Gastroesophageal sphincter (tissue), 4 donors: ENCODE measurements around the gene RBM25. TPM values are rescaled to one million over a fixed set of nuclear protein-coding genes. Genes with fewer than 3 reads are reported as not detected.

Experiments
- ATAC-seq: fragments of 150-250 bp; one replicate; pipeline ENCODE4 v1.9.1; 2016; ENCODE audit warnings: mild to moderate bottlenecking, moderate library complexity
- H3K27ac ChIP-seq, 4 donors: fragments of 200-600 bp; sonication (generic) in 3 of 4; 1 replicate in 3 of 4; 2 replicates in 1 of 4; pipeline ENCODE4 v1.5.1; 2016 to 2019
- H3K27me3 ChIP-seq: fragments of 200-600 bp; sonication (generic); one replicate; pipeline ENCODE4 v1.5.1; 2019
- H3K36me3 ChIP-seq, 2 donors: fragments of 200-600 bp; sonication (generic); one replicate each; pipeline ENCODE4 v1.5.1; 2019; ENCODE audit warnings: control low read depth in 1 of 2
- H3K4me1 ChIP-seq, 3 donors: fragments of 200-600 bp; sonication (generic); 1 replicate in 2 of 3; 2 replicates in 1 of 3; pipeline ENCODE4 v1.5.1; 2016 to 2019; ENCODE audit warnings: control low read depth in 2 of 3
- H3K4me3 ChIP-seq, 2 donors: fragments of 200-600 bp; sonication (generic); one replicate each; pipeline ENCODE4 v1.5.1; 2019; ENCODE audit warnings: mild to moderate bottlenecking in 1 of 2, moderate library complexity in 1 of 2
- H3K9me3 ChIP-seq, 3 donors: fragments of 200-600 bp; sonication (generic); one replicate each; pipeline ENCODE4 v1.5.1; 2017 to 2019; ENCODE audit warnings: control low read depth in 2 of 3
- EP300 ChIP-seq: sonication (generic); formaldehyde crosslinking; IDR thresholded peaks from one replicate; pipeline ENCODE4 v1.6.1; 2017; ENCODE audit warnings: antibody characterized with exemption, mild to moderate bottlenecking
- POLR2A ChIP-seq, 2 donors: fragments of 450-650 bp; IDR thresholded peaks; one replicate each; pipeline ENCODE4 v1.6.1; 2017; ENCODE audit warnings: antibody characterized with exemption in 2 of 2, mild to moderate bottlenecking in 2 of 2, moderate library complexity in 1 of 2
- POLR2AphosphoS5 ChIP-seq: sonication (generic); formaldehyde crosslinking; IDR thresholded peaks from one replicate; pipeline ENCODE4 v1.6.1; 2017; ENCODE audit warnings: antibody characterized with exemption
- WGBS, 2 donors: methylation state at CpG; one replicate each; pipeline ENCODE4 v1.1.5; 2018; ENCODE audit warnings: low coverage in 1 of 2; 5-methylcytosine and 5-hydroxymethylcytosine counted together
- total RNA-seq, 4 donors: library from RNA; depleted of rRNA; stranded (reverse); fragments of >200 nt; gene quantifications; one replicate each; pipeline ENCODE4 v1.1.0, GENCODE V29; 2016
- TF ChIP-seq, protein P1 (sequence below), 4 experiments: fragments of 200-600 bp in 2 of 4; fragments of 450-650 bp in 2 of 4; sonication (generic) in 1 of 4; IDR thresholded peaks; one replicate each; pipeline ENCODE4 v1.5.1; 2017 to 2019; ENCODE audit warnings: antibody characterized with exemption in 4 of 4, mild to moderate bottlenecking in 2 of 4, moderate library complexity in 2 of 4

Gene RBM25
- total RNA-seq, 4 donors from 2014 or later: 18.2 to 83.9 (median 41.9) TPM

DNA sequence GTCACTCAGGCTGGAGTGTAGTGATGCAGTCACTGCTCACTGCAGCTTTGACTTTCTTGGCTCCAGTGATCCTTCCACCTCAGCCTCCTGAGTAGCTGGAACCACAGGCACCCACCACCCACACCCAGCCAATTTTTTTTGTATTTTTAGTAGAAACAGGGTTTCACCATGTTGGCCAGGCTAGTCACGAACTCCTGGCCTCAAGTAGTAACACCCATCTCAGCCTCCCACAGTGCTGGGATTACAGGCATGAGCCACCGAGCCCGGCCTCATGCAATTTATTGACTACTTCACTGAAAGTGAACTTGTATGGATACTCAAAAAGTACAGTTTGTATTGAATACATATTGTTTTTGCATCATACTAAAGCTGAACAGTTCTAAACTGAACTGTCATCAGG, 87.0 kb downstream of the RBM25 start:
- Histone ChIP-seq H3K27ac (no peak overlapping the region), H3K27me3 (no peaks in the 10 kb centered on the region), H3K4me1 (peaks cover 0 to 41% (median 0%) of the 10 kb centered on the region in 3 donors), H3K4me3 (no peak overlapping the region), H3K36me3 (peaks cover 0 to 27% of the 10 kb centered on the region in 2 donors), H3K9me3 (no peaks in the 10 kb centered on the region)
- 89 to 90% methylated on average over 2 to 3 of the region's 3 CpGs for WGBS, 2 donors
- TF ChIP-seq EP300: no peak
- TF ChIP-seq, protein P1, sequence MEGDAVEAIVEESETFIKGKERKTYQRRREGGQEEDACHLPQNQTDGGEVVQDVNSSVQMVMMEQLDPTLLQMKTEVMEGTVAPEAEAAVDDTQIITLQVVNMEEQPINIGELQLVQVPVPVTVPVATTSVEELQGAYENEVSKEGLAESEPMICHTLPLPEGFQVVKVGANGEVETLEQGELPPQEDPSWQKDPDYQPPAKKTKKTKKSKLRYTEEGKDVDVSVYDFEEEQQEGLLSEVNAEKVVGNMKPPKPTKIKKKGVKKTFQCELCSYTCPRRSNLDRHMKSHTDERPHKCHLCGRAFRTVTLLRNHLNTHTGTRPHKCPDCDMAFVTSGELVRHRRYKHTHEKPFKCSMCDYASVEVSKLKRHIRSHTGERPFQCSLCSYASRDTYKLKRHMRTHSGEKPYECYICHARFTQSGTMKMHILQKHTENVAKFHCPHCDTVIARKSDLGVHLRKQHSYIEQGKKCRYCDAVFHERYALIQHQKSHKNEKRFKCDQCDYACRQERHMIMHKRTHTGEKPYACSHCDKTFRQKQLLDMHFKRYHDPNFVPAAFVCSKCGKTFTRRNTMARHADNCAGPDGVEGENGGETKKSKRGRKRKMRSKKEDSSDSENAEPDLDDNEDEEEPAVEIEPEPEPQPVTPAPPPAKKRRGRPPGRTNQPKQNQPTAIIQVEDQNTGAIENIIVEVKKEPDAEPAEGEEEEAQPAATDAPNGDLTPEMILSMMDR (IDR thresholded peaks at IDR 0.05): no peak
- TF ChIP-seq POLR2A (IDR thresholded peaks at IDR 0.05): no peak
- TF ChIP-seq POLR2AphosphoS5: no peak
- no peak for ATAC-seq

DNA sequence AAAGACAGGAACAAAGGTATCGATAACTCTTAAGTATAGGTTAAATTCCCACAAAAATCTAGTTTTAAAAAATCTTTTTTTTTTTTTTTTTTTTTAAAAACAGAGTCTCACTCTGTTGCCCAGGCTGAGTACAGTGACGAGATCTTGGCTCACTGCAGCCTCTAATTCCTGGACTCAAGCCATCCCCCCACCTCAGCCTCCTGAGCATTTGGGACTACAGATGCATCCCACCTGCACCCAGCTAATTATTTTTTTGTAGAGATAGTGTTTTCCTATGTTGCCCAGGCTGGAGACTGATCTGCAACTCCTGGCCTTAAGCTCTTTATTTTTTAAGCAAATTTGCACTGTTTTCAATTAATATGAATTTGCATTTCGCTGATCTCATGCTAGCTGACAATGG, 87.8 kb downstream of the RBM25 start:
- WGBS, 2 donors: 75 to 89% methylated on average over 3 of the region's 3 CpGs
- Histone ChIP-seq H3K4me1 (peaks cover 0 to 41% (median 0%) of the 10 kb centered on the region in 3 donors), H3K36me3 (peaks cover 0 to 34% of the 10 kb centered on the region in 2 donors), H3K27ac (no peak overlapping the region), H3K9me3 (no peaks in the 10 kb centered on the region), H3K4me3 (no peak overlapping the region), H3K27me3 (no peaks in the 10 kb centered on the region)
- no peak for ATAC-seq
- TF ChIP-seq EP300 (no peak), POLR2AphosphoS5 (no peak), POLR2A (IDR thresholded peaks at IDR 0.05) (no peak)
- TF ChIP-seq, protein P1 (IDR thresholded peaks at IDR 0.05): no peak

DNA sequence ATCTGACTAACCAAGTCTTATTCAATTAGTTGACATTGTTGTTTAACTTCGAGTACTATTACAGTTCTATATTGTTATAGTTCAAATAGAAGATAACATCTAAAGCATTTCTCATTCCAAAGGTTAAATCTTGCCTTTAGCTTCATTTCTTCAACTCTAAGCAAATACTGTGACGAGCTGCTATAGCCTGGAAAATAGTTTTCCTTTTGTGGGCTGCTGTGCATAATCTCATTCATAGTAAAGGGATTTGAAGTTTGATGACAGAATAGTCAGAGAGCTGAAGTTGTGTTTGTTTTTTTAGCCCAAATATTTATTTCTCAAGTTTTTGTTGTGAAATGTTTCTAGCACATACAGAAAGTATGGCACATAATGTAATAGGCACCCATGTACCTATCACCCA, 91.4 kb downstream of the RBM25 start:
- no peak overlapping the region for H3K27ac ChIP-seq
- WGBS, 2 donors: 87 to 92% methylated on average over 2 of the region's 2 CpGs
- peaks cover 0 to 61% of the 10 kb centered on the region in 2 donors for H3K36me3 ChIP-seq
- H3K4me3 ChIP-seq: no peak overlapping the region
- TF ChIP-seq POLR2AphosphoS5 (no peak), EP300 (no peak), POLR2A (IDR thresholded peaks at IDR 0.05) (no peak)
- TF ChIP-seq, protein P1 (IDR thresholded peaks at IDR 0.05): no peak
- H3K27me3 ChIP-seq: no peaks in the 10 kb centered on the region
- no peaks in the 10 kb centered on the region for H3K9me3 ChIP-seq
- ATAC-seq: no peak
- peaks cover 0 to 24% (median 0%) of the 10 kb centered on the region in 3 donors for H3K4me1 ChIP-seq

DNA sequence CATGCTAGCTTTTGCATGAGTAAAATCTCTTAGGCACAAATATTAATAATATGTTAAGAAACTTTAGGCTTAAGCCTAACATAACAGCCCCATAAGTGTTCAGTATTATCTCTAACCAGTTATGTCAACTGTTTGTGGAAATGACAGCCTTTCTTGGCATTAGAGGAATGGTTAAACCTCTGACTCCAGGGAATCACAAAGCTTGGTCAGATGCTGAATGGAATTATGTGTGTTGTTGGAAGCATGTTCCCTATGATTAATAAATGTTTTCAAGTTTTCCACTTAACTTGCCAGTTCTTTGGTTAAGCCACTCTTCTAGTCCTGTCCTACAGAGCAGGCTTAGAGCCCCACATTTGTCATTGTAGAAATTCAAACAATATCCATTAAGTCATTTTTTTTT, 94.9 kb downstream of the RBM25 start:
- H3K9me3 ChIP-seq: no peaks in the 10 kb centered on the region
- H3K36me3 ChIP-seq: peaks cover 0 to 89% of the 10 kb centered on the region in 2 donors
- H3K27ac ChIP-seq: no peak overlapping the region
- no peak overlapping the region for H3K4me3 ChIP-seq
- TF ChIP-seq EP300 (no peak), POLR2AphosphoS5 (peak; percentile 46)
- H3K4me1 ChIP-seq: peaks cover 0 to 9% (median 0%) of the 10 kb centered on the region in 3 donors
- no peaks in the 10 kb centered on the region for H3K27me3 ChIP-seq
- ATAC-seq: no peak

DNA sequence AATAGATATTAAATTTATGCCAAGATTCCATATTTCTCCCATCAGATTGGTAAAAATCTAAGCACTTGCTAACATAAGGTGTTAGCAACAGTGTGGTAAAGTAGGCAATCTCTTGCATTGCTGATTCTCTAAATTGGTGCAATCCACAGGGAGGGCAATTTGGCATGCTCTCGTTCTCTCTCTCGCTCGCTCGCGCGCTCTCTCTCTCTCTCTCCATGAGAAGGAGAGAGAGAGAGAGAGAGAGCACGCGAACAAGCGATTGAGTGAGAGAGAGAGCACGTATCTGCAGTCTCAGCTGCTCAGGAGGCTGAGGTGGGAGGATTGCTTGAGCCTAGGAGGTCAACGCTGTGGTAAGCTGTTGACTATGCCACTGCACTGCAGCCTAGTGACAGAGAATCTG, 103.9 kb downstream of the RBM25 start:
- H3K9me3 ChIP-seq: no peaks in the 10 kb centered on the region
- no peak overlapping the region for H3K27ac ChIP-seq
- WGBS, 2 donors: 86 to 91% methylated on average over 1 to 11 of the region's 11 CpGs
- no peaks in the 10 kb centered on the region for H3K27me3 ChIP-seq
- no peaks in the 10 kb centered on the region for H3K4me1 ChIP-seq
- no peak for ATAC-seq
- TF ChIP-seq, protein P1 (IDR thresholded peaks at IDR 0.05): no peak
- TF ChIP-seq POLR2AphosphoS5: no peak
- no peak for TF ChIP-seq EP300
- TF ChIP-seq POLR2A (IDR thresholded peaks at IDR 0.05): no peak
- H3K4me3 ChIP-seq: no peak overlapping the region
- peaks cover 0 to 91% of the 10 kb centered on the region in 2 donors for H3K36me3 ChIP-seq
